Psoas muscle (tissue), 8 donors: ENCODE measurements around the gene SLC43A3. TPM values are rescaled to one million over a fixed set of nuclear protein-coding genes. Genes with fewer than 3 reads are reported as not detected.

Experiments
- ATAC-seq, 4 donors: fragments of 200-7000 bp; cut with Tn5 transposase; one replicate each; pipeline ENCODE4 v1.9.1; 2020; ENCODE audit warnings: moderate library complexity in 3 of 4, mild to moderate bottlenecking in 2 of 4
- DNase-seq, 2 donors: peaks; one replicate each; pipeline ENCODE4 v3.0.0-alpha.2; 2020
- H3K27ac ChIP-seq: fragments of 200-600 bp; one replicate; pipeline ENCODE4 v1.8.0; 2022
- H3K27me3 ChIP-seq, 3 donors: fragments of 200-600 bp in 1 of 3; one replicate each; pipeline versions ENCODE4 v1.6.1 to v1.8.0; 2013 to 2022; ENCODE audit warnings: low read length in 2 of 3, mild to moderate bottlenecking in 2 of 3, moderate library complexity in 1 of 3; ENCODE audit not compliant: insufficient read depth in 3 of 3
- H3K36me3 ChIP-seq, 2 donors: fragments of 200-600 bp in 1 of 2; one replicate each; pipeline versions ENCODE4 v1.6.1 to v1.8.0; 2013 to 2022; ENCODE audit warnings: low read depth in 1 of 2, mild to moderate bottlenecking in 1 of 2, moderate library complexity in 1 of 2; ENCODE audit not compliant: insufficient read depth in 1 of 2
- H3K4me1 ChIP-seq: fragments of 200-600 bp; one replicate; pipeline ENCODE4 v1.8.0; 2022
- H3K4me3 ChIP-seq: fragments of 200-600 bp; one replicate; pipeline ENCODE4 v1.8.0; 2022; ENCODE audit warnings: mild to moderate bottlenecking
- H3K9me3 ChIP-seq: fragments of 200-600 bp; one replicate; pipeline ENCODE4 v1.8.0; 2022
- CTCF ChIP-seq: fragments of 200-600 bp; IDR thresholded peaks from one replicate; pipeline ENCODE4 v1.8.0; 2022; ENCODE audit warnings: antibody characterized with exemption
- WGBS, 3 donors: extraction: QIAGEN DNeasy Blood & Tissue Kit; methylation state at CpG; one replicate each; pipeline versions ENCODE4 v1.1.6 to v1.1.7; 2013; 5-methylcytosine and 5-hydroxymethylcytosine counted together
- intact Hi-C, 2 donors: fragments of 100-400 bp; cut with DNase I; formaldehyde crosslinking; loops; one replicate each; pipeline versions ENCODE4 v1.11.0 to v1.14.2; 2022
- polyA plus RNA-seq, 3 donors: library from polyadenylated mRNA; stranded (reverse); fragments of 200-250 nt; gene quantifications; one replicate each; pipeline ENCODE4 v1.2.3, GENCODE V29; 2013
- total RNA-seq, 4 donors: library from RNA; stranded (reverse); fragmentation: NEBNext Ultra II Directional in 2 of 4; extraction: Animal tissue kit (Norgen Biotek cat#: 25700) in 2 of 4; gene quantifications; one replicate each; pipeline versions ENCODE4 v1.2.1 to v1.2.4, GENCODE V29; 2021 to 2023
- donor health status: healthy with polysubstance abuse.
- donor health status: DM: no; HTN: no; CAD: no; lungs with moderate emphysema.
- donor health status: Bipolar disorder and iron deficiency.
- donor health status: healthy.
- donor health status: DM: yes; HTN: yes; CAD: no.
- donor health status: DM: no; HTN: no; CAD: no.
- donor health status: DM: no; HTN: no; CAD: no.
- donor health status: DM: yes; HTN: yes; CAD: no.

The SLC43A3 gene
- total and polyA plus RNA-seq, 7 donors = 5.8 to 18.8 (median 14.7) TPM

- no peaks in the 10 kb centered on the region for H3K4me1 ChIP-seq
- TF ChIP-seq CTCF = no peak
- no peak overlapping the region for H3K27ac ChIP-seq
- intact Hi-C loops = no loop called here
- peaks cover 0 to 5% (median 4%) of the 10 kb centered on the region in 3 donors for H3K27me3 ChIP-seq
- no peak overlapping the region for H3K4me3 ChIP-seq
- H3K9me3 ChIP-seq = no peaks in the 10 kb centered on the region
- DNase-seq = no peak
- H3K36me3 ChIP-seq = no peaks in the 10 kb centered on the region
- no peak for ATAC-seq
Observed at GRCh38 chr11:57378186-57378585, 48.7 kb downstream of the SLC43A3 start.

GRCh38 chr11:57377107-57377506 lies 49.8 kb downstream of the SLC43A3 start:
- Histone ChIP-seq H3K27me3 (peaks cover 0 to 5% (median 4%) of the 10 kb centered on the region in 3 donors), H3K9me3 (no peaks in the 10 kb centered on the region)
- intact Hi-C loops = no loop called here

GRCh38 chr11:57376095-57377090 lies 50.5 kb downstream of the SLC43A3 start:
- whole genome bisulfite sequencing, 3 donors = 39 to 48% (median 43%) methylated on average over 26 of the region's 26 CpGs
- DNase-seq (no peak), ATAC-seq (no peak)
- TF ChIP-seq CTCF = no peak
- Histone ChIP-seq H3K9me3 (no peaks in the 10 kb centered on the region), H3K4me1 (no peaks in the 10 kb centered on the region), H3K27me3 (peaks cover 0 to 5% (median 4%) of the 10 kb centered on the region in 3 donors), H3K27ac (no peak overlapping the region), H3K4me3 (no peak overlapping the region), H3K36me3 (no peaks in the 10 kb centered on the region)
- intact Hi-C loops = no loop called here

More at GRCh38 chr11:57377107-57377506, 49.8 kb downstream of the SLC43A3 start:
- H3K4me1 ChIP-seq = no peaks in the 10 kb centered on the region
- 47 to 56% (median 56%) methylated on average over 5 of the region's 5 CpGs for WGBS, 3 donors
- DNase-seq (no peak), ATAC-seq (no peak)
- H3K4me3 ChIP-seq = no peak overlapping the region
- no peak for TF ChIP-seq CTCF
- no peaks in the 10 kb centered on the region for H3K36me3 ChIP-seq
- H3K27ac ChIP-seq = no peak overlapping the region

- DNase-seq (no peak), ATAC-seq (no peak)
- no peaks in the 10 kb centered on the region for H3K4me1 ChIP-seq
- WGBS, 3 donors = 59 to 69% (median 67%) methylated on average over 2 of the region's 2 CpGs
- no peak for TF ChIP-seq CTCF
- no peak overlapping the region for H3K4me3 ChIP-seq
- intact Hi-C loops = no loop called here
- H3K36me3 ChIP-seq = no peaks in the 10 kb centered on the region
- no peak overlapping the region for H3K27ac ChIP-seq
- no peaks in the 10 kb centered on the region for H3K9me3 ChIP-seq
- peaks cover 0 to 5% (median 4%) of the 10 kb centered on the region in 3 donors for H3K27me3 ChIP-seq
Observed at GRCh38 chr11:57375490-57375889, 51.4 kb downstream of the SLC43A3 start.
